SK-N-SH (cell line): ENCODE data around the gene SHH.

Experiments used
- CHD2 ChIP-seq: fragments of 150-350 bp; IDR thresholded peaks from 2 replicates; pipeline ENCODE4 v1.6.1; 2018; ENCODE audit warnings: low read length; ENCODE audit not compliant: partially characterized antibody
- CTCF ChIP-seq: fragments of 200-600 bp; sonication (generic); IDR thresholded peaks from 2 replicates; pipeline ENCODE4 v1.6.1; 2017; ENCODE audit warnings: antibody characterized with exemption, mild to moderate bottlenecking, moderate library complexity
- ELF1 ChIP-seq: IDR thresholded peaks from 2 replicates; pipeline ENCODE4 v1.4.0; 2012
- FOXJ3 ChIP-seq: sonication (generic); formaldehyde crosslinking; IDR thresholded peaks from 2 replicates; pipeline ENCODE4 v1.5.1; 2020; ENCODE audit warnings: mild to moderate bottlenecking, missing genetic modification reagents
- GABPA ChIP-seq: IDR thresholded peaks from 2 replicates; pipeline ENCODE4 v1.4.0; 2012; ENCODE audit warnings: low read depth, mild to moderate bottlenecking
- MAX ChIP-seq: IDR thresholded peaks from 2 replicates; pipeline ENCODE4 v1.4.0; 2012; ENCODE audit warnings: low read depth
- MXI1 ChIP-seq: IDR thresholded peaks from 2 replicates; pipeline ENCODE4 v1.6.1; 2012; ENCODE audit warnings: mild to moderate bottlenecking, low read depth, low read length, improper control_type of control experiment
- RCOR1 ChIP-seq: fragments of 150-350 bp; IDR thresholded peaks from 2 replicates; pipeline ENCODE4 v1.6.1; 2017; ENCODE audit warnings: antibody characterized with exemption, low read length
- SIN3A ChIP-seq: IDR thresholded peaks from 2 replicates; pipeline ENCODE4 v1.6.1; 2012; ENCODE audit warnings: low read depth, mild to moderate bottlenecking, low read length, moderate library complexity, borderline replicate concordance
- TAF1 ChIP-seq: IDR thresholded peaks from 2 replicates; pipeline ENCODE4 v1.6.1; 2012; ENCODE audit warnings: low read depth, mild to moderate bottlenecking, low read length, moderate library complexity, borderline replicate concordance
- USF2 ChIP-seq: fragments of 150-350 bp; IDR thresholded peaks from 2 replicates; pipeline ENCODE4 v1.6.1; 2017; ENCODE audit warnings: antibody characterized with exemption, low read length, low read depth, borderline replicate concordance

GRCh38 chr7:155814316-155815276 lies 2.3 kb upstream of the SHH start:
- TF ChIP-seq CTCF: no peak
- TF ChIP-seq MAX: no peak
- TF ChIP-seq USF2: no peak
- TF ChIP-seq ELF1: no peak
- TF ChIP-seq TAF1: no peak
- no peak for TF ChIP-seq MXI1
- TF ChIP-seq GABPA: no peak
- no peak for TF ChIP-seq FOXJ3 (CRISPR knock-in tag)
- TF ChIP-seq CHD2: no peak
- TF ChIP-seq RCOR1: no peak
- TF ChIP-seq SIN3A: no peak
